T-cell (primary cell): ENCODE data around the gene BMP10. TPM values are rescaled to one million over a fixed set of nuclear protein-coding genes. Genes with fewer than 3 reads are reported as not detected.

ENCODE experiments used
- ATAC-seq, 4 experiments: fragments of 200-7000 bp in 3 of 4; fragments of 150-1000 bp in 1 of 4; cut with Tn5 transposase; replicated peaks in 1 of 4; 1 replicate in 3 of 4; 2 replicates in 1 of 4; pipeline ENCODE4 v1.10.0; 2021; ENCODE audit warnings: moderate library complexity in 3 of 4, mild to moderate bottlenecking in 2 of 4, moderate number of reproducible peaks in 1 of 4
- CTCF ChIA-PET, 2 donors: fragments of 300-600 bp; sonication (Branson Sonifier 250); formaldehyde crosslinking; loops; one replicate each; lab custom pipeline; 2022; ENCODE audit warnings: antibody characterized with exemption in 2 of 2; lab: Charles Lee
- POLR2A ChIA-PET, 2 donors: fragments of 300-600 bp; sonication (Branson Sonifier 250); formaldehyde crosslinking; loops; one replicate each; lab custom pipeline; 2022; ENCODE audit warnings: antibody characterized with exemption in 2 of 2; lab: Charles Lee
- DNase-seq, 35 experiments: peaks; one replicate each; pipeline versions ENCODE4 v3.0.0 to v3.0.0-alpha.2; 2013 to 2023
- H3K27ac ChIP-seq: one replicate; pipeline ENCODE4 v1.5.1; 2013; ENCODE audit warnings: low read length
- H3K27me3 ChIP-seq, 2 experiments: replicated peaks in 1 of 2; 1 replicate in 1 of 2; 2 replicates in 1 of 2; pipeline versions ENCODE4 v1.6.1 to v1.7.0; 2013; ENCODE audit warnings: low read length in 1 of 2, mixed read lengths in 1 of 2; ENCODE audit not compliant: control insufficient read depth in 2 of 2, insufficient read depth in 2 of 2; ENCODE audit errors: extremely low read depth in 1 of 2
- H3K36me3 ChIP-seq, 2 donors: 1 replicate in 1 of 2; 2 replicates in 1 of 2; pipeline versions ENCODE4 v1.6.1 to v1.7.0; 2013; ENCODE audit warnings: low read length in 1 of 2; ENCODE audit not compliant: control insufficient read depth in 2 of 2, insufficient read depth in 1 of 2; ENCODE audit errors: extremely low read depth in 1 of 2
- H3K4me1 ChIP-seq, 2 experiments: 1 replicate in 1 of 2; 2 replicates in 1 of 2; pipeline versions ENCODE4 v1.6.1 to v1.7.0; 2013; ENCODE audit warnings: low read length in 2 of 2, mixed read lengths in 1 of 2; ENCODE audit not compliant: insufficient read depth in 2 of 2, control insufficient read depth in 1 of 2; ENCODE audit errors: extremely low read depth in 1 of 2
- H3K4me3 ChIP-seq, 2 donors: 1 replicate in 1 of 2; 2 replicates in 1 of 2; pipeline versions ENCODE4 v1.5.1 to v1.7.0; 2013; ENCODE audit warnings: mild to moderate bottlenecking in 2 of 2, low read length in 1 of 2, moderate library complexity in 1 of 2; ENCODE audit not compliant: control insufficient read depth in 1 of 2; ENCODE audit errors: extremely low read depth in 1 of 2
- H3K9me3 ChIP-seq: 2 replicates; pipeline ENCODE4 v1.7.0; 2013
- H3K27ac Mint-ChIP-seq, 2 donors: one replicate each; pipeline ENCODE4 v1.8.0; 2020 to 2021; ENCODE audit warnings: mild to moderate bottlenecking in 2 of 2, mixed read lengths in 2 of 2
- H3K27me3 Mint-ChIP-seq, 2 donors: one replicate each; pipeline ENCODE4 v1.8.0; 2021 to 2022; ENCODE audit warnings: mixed read lengths in 2 of 2
- H3K36me3 Mint-ChIP-seq: one replicate; pipeline ENCODE4 v1.8.0; 2021; ENCODE audit warnings: mixed read lengths
- H3K4me1 Mint-ChIP-seq, 3 donors: one replicate each; pipeline ENCODE4 v1.8.0; 2020 to 2022; ENCODE audit warnings: mixed read lengths in 3 of 3, mild to moderate bottlenecking in 1 of 3
- H3K4me3 Mint-ChIP-seq, 3 donors: one replicate each; pipeline ENCODE4 v1.8.0; 2020 to 2022; ENCODE audit warnings: mild to moderate bottlenecking in 3 of 3, mixed read lengths in 3 of 3, moderate library complexity in 3 of 3
- H3K9me3 Mint-ChIP-seq, 3 donors: one replicate each; pipeline ENCODE4 v1.8.0; 2020 to 2022; ENCODE audit warnings: mixed read lengths in 3 of 3
- WGBS: methylation state at CpG from one replicate; pipeline ENCODE4 v1.1.5; 2013; ENCODE audit warnings: missing lambda C conversion rate; ENCODE audit not compliant: insufficient coverage; 5-methylcytosine and 5-hydroxymethylcytosine counted together
- total RNA-seq, 35 experiments: library from RNA in 6 of 35; stranded (reverse) in 6 of 35; fragments of 120-200 nt in 1 of 35; gene quantifications; one replicate each; pipeline versions ENCODE4 v1.2.1 to v1.2.4 and lab custom pipeline; 2013 to 2026

The BMP10 gene
- total RNA-seq, 5 donors from 2014 or later (not counting 1 experiment from before 2014, with no cell fraction given) = not detected

- Histone ChIP-seq H3K27me3 (no peaks in the 10 kb centered on the region), H3K36me3 (no peaks in the 10 kb centered on the region), H3K4me1 (peaks cover 13 to 34% of the 10 kb centered on the region in 2 experiments), H3K9me3 (no peaks in the 10 kb centered on the region), H3K4me3 (no peak overlapping the region), H3K27ac (no peak overlapping the region)
- Mint-ChIP-seq H3K4me3 (no peak overlapping the region), H3K27me3 (no peaks in the 10 kb centered on the region), H3K27ac (peak overlapping the region in 1 of 2 donors; percentile 24), H3K36me3 (no peaks in the 10 kb centered on the region), H3K9me3 (no peaks in the 10 kb centered on the region), H3K4me1 (peaks cover 43 to 76% (median 53%) of the 10 kb centered on the region in 3 donors)
- DNase-seq (no peak), ATAC-seq (no peak)
- 87% methylated on average over 5 of the region's 6 CpGs for WGBS
- ChIA-PET POLR2A (interaction anchor here in 1 of 2 donors (0.8 kb wide), 1 partner anchor 10 kb away, joined by 3 read pairs; no protein-coding TSS in a partner anchor), CTCF (interaction anchor here (0.6 to 2.5 kb wide), 6 partner anchors 67 to 126 kb away, joined by 3 to 15 read pairs (median 4); no protein-coding TSS in a partner anchor)
These were observed 36.3 kb downstream of the BMP10 start for GRCh38 chr2:68834737-68835376.

- H3K9me3 Mint-ChIP-seq = no peaks in the 10 kb centered on the region
- no peak overlapping the region for H3K27ac ChIP-seq
- ATAC-seq (no peak), DNase-seq (no peak)
- no peaks in the 10 kb centered on the region for H3K27me3 Mint-ChIP-seq
- WGBS = no CpG with 5 or more reads among the region's 2 CpGs
- no peaks in the 10 kb centered on the region for H3K27me3 ChIP-seq
- ChIA-PET CTCF (no interaction called here), POLR2A (no interaction called here)
- peak overlapping the region in 1 of 3 donors; percentile 56 for H3K4me3 Mint-ChIP-seq
- H3K4me1 Mint-ChIP-seq = peaks cover 60 to 88% (median 69%) of the 10 kb centered on the region in 3 donors
- H3K9me3 ChIP-seq = no peaks in the 10 kb centered on the region
- H3K36me3 ChIP-seq = peaks cover 0 to 3% of the 10 kb centered on the region in 2 donors
- H3K27ac Mint-ChIP-seq = peak overlapping the region in 1 of 2 donors; percentile 96
- no peak overlapping the region for H3K4me3 ChIP-seq
- no peaks in the 10 kb centered on the region for H3K36me3 Mint-ChIP-seq
- H3K4me1 ChIP-seq = peaks cover 23 to 51% of the 10 kb centered on the region in 2 experiments
These were observed 38.0 kb downstream of the BMP10 start for GRCh38 chr2:68833162-68833561.

- ChIA-PET POLR2A (no interaction called here), CTCF (interaction anchor here in 1 of 2 donors (0.7 kb wide), 1 partner anchor 367 kb away, joined by 10 read pairs; no protein-coding TSS in a partner anchor)
- peak overlapping the region; percentile 86 to 96 for H3K27ac Mint-ChIP-seq
- DNase-seq = peak in 12 of 35 experiments; percentile 3 to 46 (median 12)
- Histone ChIP-seq H3K27ac (peak overlapping the region; percentile 10), H3K36me3 (peaks cover 0 to 12% of the 10 kb centered on the region in 2 donors), H3K9me3 (no peaks in the 10 kb centered on the region), H3K4me3 (no peak overlapping the region), H3K27me3 (no peaks in the 10 kb centered on the region), H3K4me1 (peaks cover 23 to 58% of the 10 kb centered on the region in 2 experiments)
- no peaks in the 10 kb centered on the region for H3K27me3 Mint-ChIP-seq
- H3K36me3 Mint-ChIP-seq = no peaks in the 10 kb centered on the region
- H3K4me3 Mint-ChIP-seq = peak overlapping the region; percentile 13 to 56 (median 17)
- H3K4me1 Mint-ChIP-seq = peaks cover 64 to 88% (median 67%) of the 10 kb centered on the region in 3 donors
- 33% methylated on average over 3 of the region's 8 CpGs for WGBS
- H3K9me3 Mint-ChIP-seq = no peaks in the 10 kb centered on the region
- peak; percentile 13 to 38 (median 21) for ATAC-seq
These were observed 38.8 kb downstream of the BMP10 start for GRCh38 chr2:68832233-68832869.

GRCh38 chr2:68831686-68832232 lies 39.4 kb downstream of the BMP10 start:
- no peak for DNase-seq
- H3K27ac ChIP-seq = peak overlapping the region; percentile 10
- Mint-ChIP-seq H3K4me3 (peak overlapping the region in 2 of 3 donors; percentile 5 to 56), H3K27ac (peak overlapping the region; percentile 86 to 96), H3K27me3 (no peaks in the 10 kb centered on the region), H3K36me3 (peaks cover 2% of the 10 kb centered on the region), H3K4me1 (peaks cover 63 to 85% (median 66%) of the 10 kb centered on the region in 3 donors), H3K9me3 (no peaks in the 10 kb centered on the region)
- H3K36me3 ChIP-seq = peaks cover 4 to 17% of the 10 kb centered on the region in 2 donors
- H3K27me3 ChIP-seq = no peaks in the 10 kb centered on the region
- H3K9me3 ChIP-seq = no peaks in the 10 kb centered on the region
- no peak for ATAC-seq
- no peak overlapping the region for H3K4me3 ChIP-seq
- ChIA-PET CTCF (no interaction called here), POLR2A (no interaction called here)
- no CpG with 5 or more reads among the region's 3 CpGs for WGBS
- peaks cover 23 to 53% of the 10 kb centered on the region in 2 experiments for H3K4me1 ChIP-seq

GRCh38 chr2:68829749-68830148 lies 41.4 kb downstream of the BMP10 start:
- DNase-seq = peak in 2 of 35 experiments; percentile 10 to 46
- POLR2A ChIA-PET = interaction anchor here (0.5 to 1.0 kb wide), 4 partner anchors 80 to 95 kb away, joined by 3 to 5 read pairs (median 4); partner anchors contain the start of gene ARHGAP25 (in 1 of the 2)
- H3K36me3 Mint-ChIP-seq = peaks cover 21% of the 10 kb centered on the region

More at GRCh38 chr2:68829749-68830148, 41.4 kb downstream of the BMP10 start:
- Histone ChIP-seq H3K27me3 (no peaks in the 10 kb centered on the region), H3K4me3 (peak overlapping the region in 1 of 2 donors; percentile 4), H3K4me1 (peaks cover 23 to 47% of the 10 kb centered on the region in 2 experiments), H3K9me3 (no peaks in the 10 kb centered on the region), H3K27ac (peak overlapping the region; percentile 80), H3K36me3 (peaks cover 6 to 37% of the 10 kb centered on the region in 2 donors)
- peaks cover 63 to 81% (median 78%) of the 10 kb centered on the region in 3 donors for H3K4me1 Mint-ChIP-seq
- peak in 2 of 4 experiments; percentile 24 to 45 for ATAC-seq
- WGBS = 25% methylated on average over 1 of the region's 2 CpGs
- H3K27me3 Mint-ChIP-seq = no peaks in the 10 kb centered on the region
- H3K27ac Mint-ChIP-seq = peak overlapping the region; percentile 96 to 99
- CTCF ChIA-PET = interaction anchor here (0.6 to 2.2 kb wide), 10 partner anchors 10 to 366 kb away, joined by 3 to 13 read pairs (median 3); partner anchors contain the start of gene ARHGAP25 (in 1 of the 2)
- peak overlapping the region; percentile 64 to 86 (median 64) for H3K4me3 Mint-ChIP-seq
- H3K9me3 Mint-ChIP-seq = no peaks in the 10 kb centered on the region
